ENCODE measurements around the gene NRGN. TPM values are rescaled to one million over a fixed set of nuclear protein-coding genes. Genes with fewer than 3 reads are reported as not detected.

NRGN gene
- total RNA-seq, 1 experiment from 2014 or later, result 7.8 TPM

- Mint-ChIP-seq H3K27me3 (ENCODE audit: insufficient read depth, unreplicated experiment) (no peaks in the 10 kb centered on the region), H3K4me1 (ENCODE audit: low read depth, unreplicated experiment) (peaks cover 15% of the 10 kb centered on the region), H3K4me3 (ENCODE audit: unreplicated experiment) (no peak overlapping the region), H3K9me3 (ENCODE audit: unreplicated experiment) (no peaks in the 10 kb centered on the region), H3K36me3 (ENCODE audit: insufficient read depth, unreplicated experiment) (no peaks in the 10 kb centered on the region), H3K27ac (ENCODE audit: unreplicated experiment) (no peak overlapping the region)
- Histone ChIP-seq H3K36me3 (ENCODE audit: control insufficient read depth, insufficient read depth, low read length) (no peaks in the 10 kb centered on the region), H3K9me3 (no peaks in the 10 kb centered on the region), H3K4me1 (peaks cover 15% of the 10 kb centered on the region), H3K27me3 (replicated peaks; ENCODE audit: control insufficient read depth, insufficient read depth, low read length) (no peaks in the 10 kb centered on the region), H3K4me3 (ENCODE audit: low read depth, low read length) (no peak overlapping the region)
- intact Hi-C loops (cut with micrococcal nuclease; ENCODE audit: unreplicated experiment), result no loop called here
- CTCF ChIA-PET, result interaction anchor here (1.0 to 1.8 kb wide), 2 partner anchors 9 to 85 kb away, joined by 4 to 9 read pairs; partner anchors contain the start of gene ESAM
- no peak for TF ChIP-seq CTCF (IDR thresholded peaks at IDR 0.05; ENCODE audit: insufficient read depth in 1 of 2, low read depth in 1 of 2, low read length in 1 of 2, severe bottlenecking in 1 of 2, unreplicated experiment in 1 of 2)
- DNase-seq, result no peak
- POLR2A ChIA-PET, result no interaction called here
- BruUV-seq (replicated peaks), result no TSS peak
These were observed 13.9 kb downstream of the NRGN start for GRCh38 chr11:124753624-124754023.

DNA sequence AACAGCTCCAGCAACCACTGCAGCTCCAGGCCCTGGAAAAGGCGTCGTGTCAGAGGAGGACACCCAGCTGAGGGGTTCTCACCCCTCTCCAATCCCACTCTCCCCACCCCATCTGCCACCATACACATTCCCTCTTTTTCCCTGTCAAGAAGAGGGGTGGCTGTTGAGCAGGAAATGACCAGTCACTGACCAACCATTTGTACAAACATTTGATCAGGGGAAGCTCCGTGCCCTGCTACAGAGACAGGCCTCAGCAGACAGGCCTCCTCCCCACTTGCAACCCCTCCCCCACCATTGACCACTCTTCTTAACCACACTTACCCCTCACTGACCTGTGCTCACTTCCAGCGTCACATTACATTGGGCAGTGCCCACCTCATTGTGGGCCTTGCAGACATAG is 14.6 kb downstream of the NRGN start:
- Histone ChIP-seq H3K4me1 (peaks cover 12% of the 10 kb centered on the region), H3K9me3 (no peaks in the 10 kb centered on the region), H3K4me3 (ENCODE audit: low read depth, low read length) (no peak overlapping the region), H3K27me3 (replicated peaks; ENCODE audit: control insufficient read depth, insufficient read depth, low read length) (no peaks in the 10 kb centered on the region), H3K36me3 (ENCODE audit: control insufficient read depth, insufficient read depth, low read length) (no peaks in the 10 kb centered on the region)
- H3K27ac Mint-ChIP-seq (ENCODE audit: unreplicated experiment), result no peak overlapping the region
- no peak overlapping the region for H3K4me3 Mint-ChIP-seq (ENCODE audit: unreplicated experiment)
- no peaks in the 10 kb centered on the region for H3K27me3 Mint-ChIP-seq (ENCODE audit: insufficient read depth, unreplicated experiment)
- intact Hi-C loops (cut with micrococcal nuclease; ENCODE audit: unreplicated experiment), result no loop called here
- TF ChIP-seq CTCF (IDR thresholded peaks at IDR 0.05; ENCODE audit: insufficient read depth in 1 of 2, low read depth in 1 of 2, low read length in 1 of 2, severe bottlenecking in 1 of 2, unreplicated experiment in 1 of 2), result no peak
- no peaks in the 10 kb centered on the region for H3K9me3 Mint-ChIP-seq (ENCODE audit: unreplicated experiment)
- BruUV-seq (replicated peaks), result no TSS peak
- DNase-seq, result no peak
- H3K36me3 Mint-ChIP-seq (ENCODE audit: insufficient read depth, unreplicated experiment), result no peaks in the 10 kb centered on the region
- POLR2A ChIA-PET, result no interaction called here
- peaks cover 8% of the 10 kb centered on the region for H3K4me1 Mint-ChIP-seq (ENCODE audit: low read depth, unreplicated experiment)
- CTCF ChIA-PET, result interaction anchor here (0.9 to 1.0 kb wide), 2 partner anchors 14 to 85 kb away, joined by 3 to 4 read pairs; partner anchors contain the start of gene NRGN

DNA sequence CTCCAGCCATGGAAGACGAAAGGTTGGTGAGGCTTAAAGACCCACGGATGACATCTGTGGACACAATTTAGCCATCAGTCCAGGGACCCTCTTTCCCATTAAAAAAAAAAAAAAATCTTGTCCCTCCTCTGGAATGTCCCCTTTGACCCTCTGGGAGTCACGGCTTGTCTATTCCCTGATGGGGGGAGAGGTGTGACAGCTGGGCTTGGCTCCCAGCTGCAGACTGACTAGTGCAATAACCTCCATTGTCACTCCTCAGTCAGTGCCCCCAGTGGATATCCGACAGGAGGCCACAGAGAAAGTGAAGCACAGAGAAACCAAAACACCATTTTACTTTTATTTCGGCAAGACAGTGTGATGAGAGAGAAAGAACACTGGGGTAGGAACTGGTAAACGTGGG is 15.0 kb downstream of the NRGN start:
- no TSS peak for BruUV-seq (replicated peaks)
- no peaks in the 10 kb centered on the region for H3K27me3 Mint-ChIP-seq (ENCODE audit: insufficient read depth, unreplicated experiment)

More for the DNA sequence above, 15.0 kb downstream of the NRGN start:
- Mint-ChIP-seq H3K36me3 (ENCODE audit: insufficient read depth, unreplicated experiment) (no peaks in the 10 kb centered on the region), H3K4me1 (ENCODE audit: low read depth, unreplicated experiment) (peaks cover 6% of the 10 kb centered on the region), H3K9me3 (ENCODE audit: unreplicated experiment) (no peaks in the 10 kb centered on the region), H3K27ac (ENCODE audit: unreplicated experiment) (no peak overlapping the region), H3K4me3 (ENCODE audit: unreplicated experiment) (no peak overlapping the region)
- no peak for DNase-seq
- intact Hi-C loops (cut with micrococcal nuclease; ENCODE audit: unreplicated experiment), result no loop called here
- Histone ChIP-seq H3K4me1 (peaks cover 14% of the 10 kb centered on the region), H3K27me3 (replicated peaks; ENCODE audit: control insufficient read depth, insufficient read depth, low read length) (no peaks in the 10 kb centered on the region), H3K36me3 (ENCODE audit: control insufficient read depth, insufficient read depth, low read length) (no peaks in the 10 kb centered on the region), H3K9me3 (no peaks in the 10 kb centered on the region), H3K4me3 (ENCODE audit: low read depth, low read length) (no peak overlapping the region)
- CTCF ChIA-PET, result interaction anchor here (0.9 to 1.0 kb wide), 2 partner anchors 15 to 86 kb away, joined by 3 to 4 read pairs; partner anchors contain the start of gene NRGN
- POLR2A ChIA-PET, result no interaction called here
- no peak for TF ChIP-seq CTCF (IDR thresholded peaks at IDR 0.05; ENCODE audit: insufficient read depth in 1 of 2, low read depth in 1 of 2, low read length in 1 of 2, severe bottlenecking in 1 of 2, unreplicated experiment in 1 of 2)

Data from Caco-2 (cell line).